AG04450 (cell line): ENCODE results near the gene RFX3. TPM values are rescaled to one million over a fixed set of nuclear protein-coding genes. Genes with fewer than 3 reads are reported as not detected.

Experiments used
- CTCF ChIA-PET: fragments of 300-600, 350-600 bp; formaldehyde crosslinking; extraction: SDS; loops from one replicate; lab custom pipeline; 2022; ENCODE audit warnings: antibody characterized with exemption, inconsistent platforms; lab: Charles Lee
- POLR2A ChIA-PET: fragments of 350-600 bp; formaldehyde crosslinking; extraction: SDS; loops from one replicate; lab custom pipeline; 2021; ENCODE audit warnings: antibody characterized with exemption, inconsistent platforms; lab: Yijun Ruan, JAX
- DNase-seq: peaks from one replicate; pipeline ENCODE4 v3.0.0-alpha.2; 2011; ENCODE audit warnings: low read depth, low spot score
- H3K27ac ChIP-seq: one replicate; pipeline ENCODE4 v1.5.1; 2012; ENCODE audit warnings: low read depth, low read length, control low read depth
- H3K27me3 ChIP-seq: one replicate; pipeline ENCODE4 v1.6.0; 2012; ENCODE audit warnings: low read length; ENCODE audit not compliant: control insufficient read depth, insufficient read depth
- H3K4me3 ChIP-seq: 2 replicates; pipeline ENCODE4 v1.5.1; 2011; ENCODE audit warnings: mild to moderate bottlenecking, low read depth, low read length, control low read depth
- H3K9me3 ChIP-seq: 2 replicates; pipeline ENCODE4 v1.5.1; 2012; ENCODE audit warnings: low read length; ENCODE audit not compliant: control insufficient read depth, insufficient read depth
- polyA plus RNA-seq: library from polyadenylated mRNA; depleted of rRNA; stranded (reverse); fragments of >200 nt; gene quantifications from 2 replicates; pipeline ENCODE4 v1.2.3, GENCODE V29; 2011
- TF ChIP-seq, protein P1 (sequence below): IDR thresholded peaks from 2 replicates; pipeline ENCODE4 v1.5.1; 2011; ENCODE audit warnings: low read depth, low read length, control low read depth, inconsistent platforms

RFX3 gene
- polyA plus RNA-seq, 1 experiment, result 3.7 TPM

DNA sequence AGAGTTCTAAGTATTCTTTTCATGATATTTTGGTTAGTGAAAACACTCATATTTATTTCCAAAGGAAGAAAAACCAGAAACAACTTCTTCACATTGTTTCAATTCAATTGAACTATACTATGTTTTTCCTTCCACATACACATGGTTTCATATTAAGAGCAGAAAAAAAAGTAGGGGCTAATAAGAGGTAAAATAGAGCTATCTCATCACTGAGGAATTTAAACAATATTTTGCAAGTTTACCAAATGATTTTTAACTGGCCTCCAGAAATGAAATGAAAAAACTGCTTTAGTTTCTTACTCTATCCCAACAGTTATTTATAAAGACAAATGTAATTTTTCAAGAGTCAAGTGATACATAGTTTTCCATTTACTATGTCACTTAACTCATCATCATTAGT, 233.5 kb downstream of the RFX3 start:
- CTCF ChIA-PET, result interaction anchor here (2.3 to 2.4 kb wide), 2 partner anchors 51 to 149 kb away, joined by 7 to 11 read pairs; no protein-coding TSS in a partner anchor

DNA sequence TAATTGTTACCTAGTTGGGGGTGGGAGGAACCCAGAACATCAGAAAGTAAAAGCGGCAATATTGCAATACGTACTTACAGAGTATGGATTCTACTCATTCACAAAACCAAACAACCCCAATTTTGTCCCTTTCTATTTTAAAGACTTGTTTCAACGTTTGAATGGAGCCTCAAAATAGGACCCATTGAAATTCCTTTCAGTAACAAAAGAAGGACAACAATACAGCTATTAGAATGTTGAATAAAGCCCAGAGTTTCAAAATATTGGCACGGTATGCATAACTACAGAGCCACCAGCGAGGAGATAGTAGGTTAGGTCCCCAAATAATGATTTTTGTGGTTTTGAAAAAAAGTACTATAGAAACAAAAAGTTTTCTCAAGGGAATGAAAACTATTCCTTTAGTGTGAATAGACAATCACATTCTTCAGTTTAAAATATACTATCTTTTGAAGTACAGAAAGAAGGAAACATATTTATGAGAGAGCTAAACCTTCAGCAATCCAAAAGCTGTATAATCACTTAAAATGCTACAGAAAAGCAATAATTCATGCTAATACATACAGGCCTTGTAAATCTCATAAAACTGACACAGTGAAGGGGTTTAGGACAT, 235.5 kb downstream of the RFX3 start:
- DNase-seq, result no peak
- H3K27me3 ChIP-seq, result no peaks in the 10 kb centered on the region
- CTCF ChIA-PET, result interaction anchor here (2.3 kb wide), 1 partner anchor 151 kb away, joined by 7 read pairs; no protein-coding TSS in a partner anchor

More for the DNA sequence above, 233.5 kb downstream of the RFX3 start:
- H3K4me3 ChIP-seq, result no peak overlapping the region
- H3K9me3 ChIP-seq, result no peaks in the 10 kb centered on the region
- POLR2A ChIA-PET, result no interaction called here
- DNase-seq, result peak; percentile 1
- TF ChIP-seq, protein P1, sequence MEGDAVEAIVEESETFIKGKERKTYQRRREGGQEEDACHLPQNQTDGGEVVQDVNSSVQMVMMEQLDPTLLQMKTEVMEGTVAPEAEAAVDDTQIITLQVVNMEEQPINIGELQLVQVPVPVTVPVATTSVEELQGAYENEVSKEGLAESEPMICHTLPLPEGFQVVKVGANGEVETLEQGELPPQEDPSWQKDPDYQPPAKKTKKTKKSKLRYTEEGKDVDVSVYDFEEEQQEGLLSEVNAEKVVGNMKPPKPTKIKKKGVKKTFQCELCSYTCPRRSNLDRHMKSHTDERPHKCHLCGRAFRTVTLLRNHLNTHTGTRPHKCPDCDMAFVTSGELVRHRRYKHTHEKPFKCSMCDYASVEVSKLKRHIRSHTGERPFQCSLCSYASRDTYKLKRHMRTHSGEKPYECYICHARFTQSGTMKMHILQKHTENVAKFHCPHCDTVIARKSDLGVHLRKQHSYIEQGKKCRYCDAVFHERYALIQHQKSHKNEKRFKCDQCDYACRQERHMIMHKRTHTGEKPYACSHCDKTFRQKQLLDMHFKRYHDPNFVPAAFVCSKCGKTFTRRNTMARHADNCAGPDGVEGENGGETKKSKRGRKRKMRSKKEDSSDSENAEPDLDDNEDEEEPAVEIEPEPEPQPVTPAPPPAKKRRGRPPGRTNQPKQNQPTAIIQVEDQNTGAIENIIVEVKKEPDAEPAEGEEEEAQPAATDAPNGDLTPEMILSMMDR, result no peak
- H3K27me3 ChIP-seq, result no peaks in the 10 kb centered on the region
- no peak overlapping the region for H3K27ac ChIP-seq

DNA sequence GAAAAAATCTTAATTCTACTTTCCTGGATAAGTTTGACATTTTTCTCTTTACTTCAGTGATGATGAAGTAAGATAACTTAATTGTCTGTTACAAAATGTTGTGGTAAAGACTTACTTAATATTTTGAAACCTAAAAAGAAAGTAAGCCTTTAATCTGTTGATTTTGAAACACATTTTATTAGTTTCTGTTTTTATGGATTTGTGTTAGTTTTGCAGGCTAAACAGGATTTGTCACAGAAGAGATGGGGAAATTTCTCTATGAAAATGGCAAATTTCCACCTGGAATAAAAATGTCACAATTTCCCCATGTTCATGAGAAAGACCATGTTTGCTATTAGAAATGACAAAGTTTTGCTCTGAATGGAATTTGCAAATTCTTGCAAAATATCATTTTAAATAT, 237.1 kb downstream of the RFX3 start:
- ChIA-PET CTCF (interaction anchor here (0.5 to 1.0 kb wide), 2 partner anchors 153 to 947 kb away, joined by 4 to 5 read pairs; no protein-coding TSS in a partner anchor), POLR2A (no interaction called here)
- H3K4me3 ChIP-seq, result no peak overlapping the region
- no peak for DNase-seq
- H3K27ac ChIP-seq, result no peak overlapping the region
- no peaks in the 10 kb centered on the region for H3K27me3 ChIP-seq
- TF ChIP-seq, protein P1, result no peak
- H3K9me3 ChIP-seq, result no peaks in the 10 kb centered on the region

More for the DNA sequence above, 235.5 kb downstream of the RFX3 start:
- Histone ChIP-seq H3K27ac (no peak overlapping the region), H3K9me3 (no peaks in the 10 kb centered on the region), H3K4me3 (no peak overlapping the region)
- TF ChIP-seq, protein P1, result no peak
- POLR2A ChIA-PET, result no interaction called here

DNA sequence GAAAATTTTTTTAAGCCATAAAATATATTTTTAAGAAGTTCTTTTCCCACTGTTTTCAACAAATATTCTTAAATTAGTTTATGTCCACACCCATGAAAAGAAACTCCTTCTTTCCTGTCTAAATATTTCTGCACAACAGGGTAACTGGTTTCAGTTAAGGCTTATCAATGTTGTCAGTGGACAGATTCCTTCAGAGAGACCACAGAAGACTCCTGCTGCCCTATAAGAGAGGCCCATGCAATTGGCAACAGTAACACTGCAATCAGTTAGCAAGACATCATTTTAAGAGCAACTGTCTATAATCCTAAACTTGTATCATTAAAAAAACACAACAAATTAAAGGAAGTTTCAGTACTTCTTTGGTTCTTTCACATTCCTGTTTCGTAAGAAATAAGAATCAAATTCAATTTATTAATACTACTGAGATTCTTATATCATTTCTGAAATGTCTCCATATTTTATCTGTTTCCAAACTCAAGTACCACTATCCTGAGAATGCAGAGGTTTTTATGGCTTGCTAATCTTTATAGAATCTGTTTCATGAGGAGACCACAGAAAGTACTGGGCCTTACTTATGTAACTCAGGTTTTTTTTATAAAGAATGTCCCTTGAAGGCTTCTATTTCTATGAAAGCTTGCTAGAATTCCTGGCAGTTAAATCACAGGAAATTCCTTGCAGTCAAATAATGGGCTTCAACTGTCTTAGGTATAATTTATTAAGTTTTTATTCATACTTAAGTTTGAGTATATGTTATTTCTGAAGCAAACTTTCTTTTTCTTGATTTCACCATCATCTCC, 240.2 kb downstream of the RFX3 start:
- ChIA-PET POLR2A (no interaction called here), CTCF (interaction anchor here (1.0 kb wide), 1 partner anchor 155 kb away, joined by 3 read pairs; no protein-coding TSS in a partner anchor)
- TF ChIP-seq, protein P1, result no peak
- no peak overlapping the region for H3K27ac ChIP-seq
- DNase-seq, result no peak
- no peaks in the 10 kb centered on the region for H3K27me3 ChIP-seq
- no peak overlapping the region for H3K4me3 ChIP-seq
- H3K9me3 ChIP-seq, result no peaks in the 10 kb centered on the region

DNA sequence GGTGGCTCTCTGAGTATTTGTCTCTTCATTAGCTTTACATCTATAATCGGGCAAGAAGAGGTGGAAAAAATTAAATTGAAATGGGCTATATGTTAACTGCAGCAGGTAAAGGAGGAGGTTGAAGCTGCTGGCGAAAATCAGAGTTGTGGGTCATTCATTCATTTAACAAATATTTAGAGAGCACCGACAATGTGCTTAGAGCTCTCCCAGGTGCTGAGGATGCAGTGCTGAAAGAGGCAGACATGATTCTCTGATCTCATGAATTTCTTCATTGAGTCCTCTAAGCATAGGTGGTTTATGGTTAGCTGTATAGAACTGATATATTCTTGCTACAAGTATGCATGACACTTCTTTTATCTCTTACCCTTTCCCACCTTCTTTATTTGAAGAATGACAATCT, 243.4 kb downstream of the RFX3 start:
- TF ChIP-seq, protein P1, result no peak
- Histone ChIP-seq H3K9me3 (no peaks in the 10 kb centered on the region), H3K27ac (no peak overlapping the region), H3K4me3 (no peak overlapping the region), H3K27me3 (no peaks in the 10 kb centered on the region)
- ChIA-PET CTCF (interaction anchor here (1.5 kb wide), 1 partner anchor 159 kb away, joined by 4 read pairs; no protein-coding TSS in a partner anchor), POLR2A (no interaction called here)
- DNase-seq, result no peak
